HepG2 (cell line): ENCODE measurements around the gene NPBWR2. TPM values are rescaled to one million over a fixed set of nuclear protein-coding genes. Genes with fewer than 3 reads are reported as not detected.

Experiments used
- ETV5 ChIP-seq: IDR thresholded peaks from 2 replicates; pipeline ENCODE4 v1.6.1; 2018; ENCODE audit warnings: missing biosample characterization, missing genetic modification reagents, inconsistent platforms, borderline replicate concordance
- KAT8 ChIP-seq: IDR thresholded peaks from 2 replicates; pipeline ENCODE4 v1.6.1; 2016; ENCODE audit warnings: missing genetic modification reagents, missing compliant biosample characterization
- KLF11 ChIP-seq: IDR thresholded peaks from 2 replicates; pipeline ENCODE4 v1.6.1; 2016; ENCODE audit warnings: missing compliant biosample characterization
- MAFK ChIP-seq, 2 experiments: IDR thresholded peaks in 1 of 2; conservative IDR thresholded peaks in 1 of 2; 2 replicates each; pipeline ENCODE4 v1.6.1; 2011; ENCODE audit warnings: improper control_type of control experiment in 2 of 2, low read length in 2 of 2
- MBNL3 ChIP-seq: fragments of 250-450 bp; sonication (Bioruptor Pico); conservative IDR thresholded peaks from 2 replicates; pipeline ENCODE4 v1.8.0; 2022; ENCODE audit warnings: mild to moderate bottlenecking, inconsistent platforms
- MIER3 ChIP-seq: IDR thresholded peaks from 2 replicates; pipeline ENCODE4 v1.6.1; 2016; ENCODE audit warnings: missing compliant biosample characterization, borderline replicate concordance
- POLR2G ChIP-seq: fragments of 200-400 bp; formaldehyde crosslinking; IDR thresholded peaks from 2 replicates; pipeline ENCODE4 v1.6.1; 2018; ENCODE audit warnings: mild to moderate bottlenecking, low read depth, low read length, moderate library complexity
- TARDBP ChIP-seq: sonication (generic); formaldehyde crosslinking; IDR thresholded peaks from 2 replicates; pipeline ENCODE4 v1.8.0; 2022; ENCODE audit warnings: mild to moderate bottlenecking, missing genetic modification reagents
- TCF7L2 ChIP-seq: IDR thresholded peaks from 2 replicates; pipeline ENCODE4 v1.6.1; 2011; ENCODE audit warnings: mild to moderate bottlenecking, low read depth, low read length, moderate library complexity
- ZBTB7B ChIP-seq: sonication (generic); formaldehyde crosslinking; IDR thresholded peaks from 2 replicates; pipeline ENCODE4 v1.4.0; 2020; ENCODE audit warnings: missing genetic modification reagents
- ZNF556 ChIP-seq: sonication (generic); formaldehyde crosslinking; IDR thresholded peaks from 2 replicates; pipeline ENCODE4 v1.4.0; 2020; ENCODE audit warnings: mild to moderate bottlenecking, missing genetic modification reagents, borderline replicate concordance
- ZNF841 ChIP-seq: sonication (generic); formaldehyde crosslinking; IDR thresholded peaks from 2 replicates; pipeline ENCODE4 v1.8.1; 2023; ENCODE audit warnings: missing genetic modification reagents, borderline replicate concordance
- ZSCAN29 ChIP-seq: sonication (generic); formaldehyde crosslinking; conservative IDR thresholded peaks from 2 replicates; pipeline ENCODE4 v1.4.0; 2020; ENCODE audit warnings: mild to moderate bottlenecking, missing genetic modification reagents
- polyA plus RNA-seq, 8 experiments: library from polyadenylated mRNA; depleted of rRNA in 3 of 8; stranded (reverse) in 7 of 8; unstranded in 1 of 8; fragments of >200 nt; fragmentation: Illumina TruSeq in 4 of 8; extraction: Trizol in 4 of 8; gene quantifications; 2 replicates each; pipeline versions ENCODE4 v1.2.1 to v1.2.3, GENCODE V29; 2011 to 2016; ENCODE audit warnings: low read depth in 4 of 8, missing spikeins in 1 of 8, mixed read lengths in 1 of 8; ENCODE audit not compliant: insufficient read depth in 1 of 8
- total RNA-seq, 5 experiments: library from RNA; depleted of rRNA; stranded (reverse); fragments of >200 nt; fragmentation: Illumina TruSeq; extraction: Trizol; gene quantifications; 2 replicates each; pipeline ENCODE4 v1.2.3, GENCODE V29; 2016; ENCODE audit warnings: low read depth in 1 of 5
- TF ChIP-seq, protein P1 (sequence below): IDR thresholded peaks from 2 replicates; pipeline ENCODE4 v1.6.1; 2016; ENCODE audit warnings: low read depth, missing genetic modification reagents, missing compliant biosample characterization
- TF ChIP-seq, protein P2 (sequence below): sonication (generic); formaldehyde crosslinking; IDR thresholded peaks from 2 replicates; pipeline ENCODE4 v1.8.1; 2023; ENCODE audit warnings: mild to moderate bottlenecking, missing genetic modification reagents
- TF ChIP-seq, protein P3 (sequence below): sonication (generic); formaldehyde crosslinking; IDR thresholded peaks from 2 replicates; pipeline ENCODE4 v1.4.0; 2020; ENCODE audit warnings: missing genetic modification reagents
- TF ChIP-seq, protein P4 (sequence below): sonication (generic); formaldehyde crosslinking; IDR thresholded peaks from 2 replicates; pipeline ENCODE4 v1.8.1; 2023; ENCODE audit warnings: mild to moderate bottlenecking, missing genetic modification reagents
- TF ChIP-seq, protein P5 (sequence below): sonication (generic); formaldehyde crosslinking; IDR thresholded peaks from 2 replicates; pipeline ENCODE4 v1.5.1; 2020; ENCODE audit warnings: missing genetic modification reagents, mild to moderate bottlenecking, borderline replicate concordance

Gene NPBWR2
- total and polyA plus RNA-seq, 2 of the 13 experiments (the other 11 are each of a cell fraction or from before 2014, with no cell fraction given): not detected

DNA sequence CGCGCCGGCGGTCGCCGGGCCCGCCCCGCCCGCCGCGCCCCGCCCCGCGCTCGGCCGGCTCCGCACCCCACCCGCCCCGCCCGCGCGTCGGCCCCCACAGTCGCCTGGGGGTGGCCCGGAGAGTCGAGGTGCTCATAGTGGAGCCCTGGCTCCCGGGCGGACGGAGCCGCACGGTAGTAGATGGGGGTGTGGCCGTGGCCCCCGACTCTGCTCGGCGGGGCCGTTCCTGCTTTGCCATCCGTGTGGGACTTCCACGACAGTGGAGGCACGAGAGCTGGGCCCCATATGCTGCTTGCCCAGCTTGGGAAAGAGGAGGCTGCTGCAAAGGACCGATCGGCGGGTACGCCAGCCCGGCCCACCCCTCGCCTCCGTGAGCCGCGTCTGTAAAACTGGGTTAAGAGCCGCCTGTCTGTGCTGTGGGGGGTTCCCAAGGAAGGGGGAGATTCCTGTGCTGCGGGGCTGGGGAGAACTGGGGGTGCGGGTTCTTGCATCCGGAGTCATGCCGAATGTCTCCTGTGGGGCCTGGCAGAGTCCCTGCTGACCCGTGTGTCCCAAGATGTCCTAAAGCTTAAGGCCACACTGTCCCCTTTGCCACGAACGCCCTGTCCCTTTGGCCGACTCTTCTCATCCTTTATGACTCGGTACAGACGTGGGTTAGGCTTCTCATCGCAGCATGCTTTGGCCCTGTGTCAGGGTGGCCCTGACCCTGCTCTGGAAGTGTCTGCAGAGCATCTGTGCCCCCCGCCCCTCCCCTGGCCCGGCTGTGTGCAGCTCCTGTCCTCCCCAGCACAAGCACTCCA is 27.2 kb downstream of the NPBWR2 start, which contains the start of gene OPRL1 (continued):
- TF ChIP-seq, protein P1, sequence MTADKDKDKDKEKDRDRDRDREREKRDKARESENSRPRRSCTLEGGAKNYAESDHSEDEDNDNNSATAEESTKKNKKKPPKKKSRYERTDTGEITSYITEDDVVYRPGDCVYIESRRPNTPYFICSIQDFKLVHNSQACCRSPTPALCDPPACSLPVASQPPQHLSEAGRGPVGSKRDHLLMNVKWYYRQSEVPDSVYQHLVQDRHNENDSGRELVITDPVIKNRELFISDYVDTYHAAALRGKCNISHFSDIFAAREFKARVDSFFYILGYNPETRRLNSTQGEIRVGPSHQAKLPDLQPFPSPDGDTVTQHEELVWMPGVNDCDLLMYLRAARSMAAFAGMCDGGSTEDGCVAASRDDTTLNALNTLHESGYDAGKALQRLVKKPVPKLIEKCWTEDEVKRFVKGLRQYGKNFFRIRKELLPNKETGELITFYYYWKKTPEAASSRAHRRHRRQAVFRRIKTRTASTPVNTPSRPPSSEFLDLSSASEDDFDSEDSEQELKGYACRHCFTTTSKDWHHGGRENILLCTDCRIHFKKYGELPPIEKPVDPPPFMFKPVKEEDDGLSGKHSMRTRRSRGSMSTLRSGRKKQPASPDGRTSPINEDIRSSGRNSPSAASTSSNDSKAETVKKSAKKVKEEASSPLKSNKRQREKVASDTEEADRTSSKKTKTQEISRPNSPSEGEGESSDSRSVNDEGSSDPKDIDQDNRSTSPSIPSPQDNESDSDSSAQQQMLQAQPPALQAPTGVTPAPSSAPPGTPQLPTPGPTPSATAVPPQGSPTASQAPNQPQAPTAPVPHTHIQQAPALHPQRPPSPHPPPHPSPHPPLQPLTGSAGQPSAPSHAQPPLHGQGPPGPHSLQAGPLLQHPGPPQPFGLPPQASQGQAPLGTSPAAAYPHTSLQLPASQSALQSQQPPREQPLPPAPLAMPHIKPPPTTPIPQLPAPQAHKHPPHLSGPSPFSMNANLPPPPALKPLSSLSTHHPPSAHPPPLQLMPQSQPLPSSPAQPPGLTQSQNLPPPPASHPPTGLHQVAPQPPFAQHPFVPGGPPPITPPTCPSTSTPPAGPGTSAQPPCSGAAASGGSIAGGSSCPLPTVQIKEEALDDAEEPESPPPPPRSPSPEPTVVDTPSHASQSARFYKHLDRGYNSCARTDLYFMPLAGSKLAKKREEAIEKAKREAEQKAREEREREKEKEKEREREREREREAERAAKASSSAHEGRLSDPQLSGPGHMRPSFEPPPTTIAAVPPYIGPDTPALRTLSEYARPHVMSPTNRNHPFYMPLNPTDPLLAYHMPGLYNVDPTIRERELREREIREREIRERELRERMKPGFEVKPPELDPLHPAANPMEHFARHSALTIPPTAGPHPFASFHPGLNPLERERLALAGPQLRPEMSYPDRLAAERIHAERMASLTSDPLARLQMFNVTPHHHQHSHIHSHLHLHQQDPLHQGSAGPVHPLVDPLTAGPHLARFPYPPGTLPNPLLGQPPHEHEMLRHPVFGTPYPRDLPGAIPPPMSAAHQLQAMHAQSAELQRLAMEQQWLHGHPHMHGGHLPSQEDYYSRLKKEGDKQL (CRISPR knock-in tag): no peak
- TF ChIP-seq ZNF556 (CRISPR knock-in tag) (no peak), ETV5 (peak; percentile 30; the same call in 1 of the 2 replicates), POLR2G (peak; percentile 56; the same call in 1 of the 2 replicates), ZNF841 (CRISPR knock-in tag) (no peak), KAT8 (CRISPR knock-in tag) (no peak), TARDBP (CRISPR knock-in tag) (peak; percentile 50; the same call in 1 of the 2 replicates), MAFK (conservative IDR thresholded peaks at IDR 0.05 in 1 of 2, IDR thresholded peaks at IDR 0.05 in 1 of 2; ENCODE audit: low read length in 2 of 2) (no peak), KLF11 (CRISPR knock-in tag) (no peak), ZSCAN29 (no peak), MIER3 (CRISPR knock-in tag) (no peak), MBNL3 (CRISPR knock-in tag) (no peak), ZBTB7B (CRISPR knock-in tag) (no peak), TCF7L2 (no peak)
- TF ChIP-seq, protein P2, sequence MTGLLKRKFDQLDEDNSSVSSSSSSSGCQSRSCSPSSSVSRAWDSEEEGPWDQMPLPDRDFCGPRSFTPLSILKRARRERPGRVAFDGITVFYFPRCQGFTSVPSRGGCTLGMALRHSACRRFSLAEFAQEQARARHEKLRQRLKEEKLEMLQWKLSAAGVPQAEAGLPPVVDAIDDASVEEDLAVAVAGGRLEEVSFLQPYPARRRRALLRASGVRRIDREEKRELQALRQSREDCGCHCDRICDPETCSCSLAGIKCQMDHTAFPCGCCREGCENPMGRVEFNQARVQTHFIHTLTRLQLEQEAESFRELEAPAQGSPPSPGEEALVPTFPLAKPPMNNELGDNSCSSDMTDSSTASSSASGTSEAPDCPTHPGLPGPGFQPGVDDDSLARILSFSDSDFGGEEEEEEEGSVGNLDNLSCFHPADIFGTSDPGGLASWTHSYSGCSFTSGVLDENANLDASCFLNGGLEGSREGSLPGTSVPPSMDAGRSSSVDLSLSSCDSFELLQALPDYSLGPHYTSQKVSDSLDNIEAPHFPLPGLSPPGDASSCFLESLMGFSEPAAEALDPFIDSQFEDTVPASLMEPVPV: 0 out of 2 replicates have a peak, but pooled peaks have one; percentile 83
- TF ChIP-seq, protein P3, sequence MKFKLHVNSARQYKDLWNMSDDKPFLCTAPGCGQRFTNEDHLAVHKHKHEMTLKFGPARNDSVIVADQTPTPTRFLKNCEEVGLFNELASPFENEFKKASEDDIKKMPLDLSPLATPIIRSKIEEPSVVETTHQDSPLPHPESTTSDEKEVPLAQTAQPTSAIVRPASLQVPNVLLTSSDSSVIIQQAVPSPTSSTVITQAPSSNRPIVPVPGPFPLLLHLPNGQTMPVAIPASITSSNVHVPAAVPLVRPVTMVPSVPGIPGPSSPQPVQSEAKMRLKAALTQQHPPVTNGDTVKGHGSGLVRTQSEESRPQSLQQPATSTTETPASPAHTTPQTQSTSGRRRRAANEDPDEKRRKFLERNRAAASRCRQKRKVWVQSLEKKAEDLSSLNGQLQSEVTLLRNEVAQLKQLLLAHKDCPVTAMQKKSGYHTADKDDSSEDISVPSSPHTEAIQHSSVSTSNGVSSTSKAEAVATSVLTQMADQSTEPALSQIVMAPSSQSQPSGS (CRISPR knock-in tag): no peak
- TF ChIP-seq, protein P4, sequence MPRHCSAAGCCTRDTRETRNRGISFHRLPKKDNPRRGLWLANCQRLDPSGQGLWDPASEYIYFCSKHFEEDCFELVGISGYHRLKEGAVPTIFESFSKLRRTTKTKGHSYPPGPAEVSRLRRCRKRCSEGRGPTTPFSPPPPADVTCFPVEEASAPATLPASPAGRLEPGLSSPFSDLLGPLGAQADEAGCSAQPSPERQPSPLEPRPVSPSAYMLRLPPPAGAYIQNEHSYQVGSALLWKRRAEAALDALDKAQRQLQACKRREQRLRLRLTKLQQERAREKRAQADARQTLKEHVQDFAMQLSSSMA (CRISPR knock-in tag): no peak
- TF ChIP-seq, protein P5, sequence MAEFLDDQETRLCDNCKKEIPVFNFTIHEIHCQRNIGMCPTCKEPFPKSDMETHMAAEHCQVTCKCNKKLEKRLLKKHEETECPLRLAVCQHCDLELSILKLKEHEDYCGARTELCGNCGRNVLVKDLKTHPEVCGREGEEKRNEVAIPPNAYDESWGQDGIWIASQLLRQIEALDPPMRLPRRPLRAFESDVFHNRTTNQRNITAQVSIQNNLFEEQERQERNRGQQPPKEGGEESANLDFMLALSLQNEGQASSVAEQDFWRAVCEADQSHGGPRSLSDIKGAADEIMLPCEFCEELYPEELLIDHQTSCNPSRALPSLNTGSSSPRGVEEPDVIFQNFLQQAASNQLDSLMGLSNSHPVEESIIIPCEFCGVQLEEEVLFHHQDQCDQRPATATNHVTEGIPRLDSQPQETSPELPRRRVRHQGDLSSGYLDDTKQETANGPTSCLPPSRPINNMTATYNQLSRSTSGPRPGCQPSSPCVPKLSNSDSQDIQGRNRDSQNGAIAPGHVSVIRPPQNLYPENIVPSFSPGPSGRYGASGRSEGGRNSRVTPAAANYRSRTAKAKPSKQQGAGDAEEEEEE (CRISPR knock-in tag): no peak
